Thoracic aorta (tissue), 2 donors: ENCODE measurements around the gene AFTPH. TPM values are rescaled to one million over a fixed set of nuclear protein-coding genes. Genes with fewer than 3 reads are reported as not detected.

Experiments
- ATAC-seq: fragments of 150-250 bp; one replicate; pipeline ENCODE4 v1.8.0; 2017; ENCODE audit warnings: low read depth; ENCODE audit not compliant: insufficient number of reproducible peaks, low FRiP score
- DNase-seq: peaks from one replicate; pipeline ENCODE4 v3.0.0-alpha.2; 2020; ENCODE audit warnings: low spot score
- H3K27ac ChIP-seq, 2 donors: fragments of 200-600 bp; sonication (generic); 1 replicate in 1 of 2; 2 replicates in 1 of 2; pipeline ENCODE4 v1.5.1; 2016; ENCODE audit warnings: mild to moderate bottlenecking in 2 of 2, moderate library complexity in 2 of 2
- H3K27me3 ChIP-seq: fragments of 200-600 bp; sonication (generic); replicated peaks from 2 replicates; pipeline ENCODE4 v1.6.0; 2016; ENCODE audit warnings: mild to moderate bottlenecking; ENCODE audit not compliant: insufficient read depth
- H3K36me3 ChIP-seq: fragments of 200-600 bp; sonication (generic); one replicate; pipeline ENCODE4 v1.5.1; 2016
- H3K4me1 ChIP-seq, 2 donors: fragments of 200-600 bp; sonication (generic); 1 replicate in 1 of 2; 2 replicates in 1 of 2; pipeline versions ENCODE4 v1.5.1 to v1.6.0; 2016; ENCODE audit warnings: low read depth in 2 of 2, mild to moderate bottlenecking in 1 of 2; ENCODE audit not compliant: control insufficient read depth in 1 of 2
- H3K4me3 ChIP-seq: fragments of 200-600 bp; sonication (generic); 2 replicates; pipeline ENCODE4 v1.5.1; 2016; ENCODE audit warnings: mild to moderate bottlenecking
- H3K9me3 ChIP-seq: fragments of 200-600 bp; sonication (generic); 2 replicates; pipeline ENCODE4 v1.5.1; 2016
- total RNA-seq, 2 donors: library from RNA; depleted of rRNA; stranded (reverse); fragments of >200 nt; gene quantifications; one replicate each; pipeline versions ENCODE4 v1.1.0 to v1.2.3, GENCODE V29; 2016
- TF ChIP-seq, protein P1 (sequence below): fragments of 200-600 bp; sonication (generic); IDR thresholded peaks from one replicate; pipeline ENCODE4 v1.5.1; 2019; ENCODE audit warnings: antibody characterized with exemption

The AFTPH gene
- total RNA-seq, 2 donors from 2014 or later: 27.3 to 32.1 TPM

DNA sequence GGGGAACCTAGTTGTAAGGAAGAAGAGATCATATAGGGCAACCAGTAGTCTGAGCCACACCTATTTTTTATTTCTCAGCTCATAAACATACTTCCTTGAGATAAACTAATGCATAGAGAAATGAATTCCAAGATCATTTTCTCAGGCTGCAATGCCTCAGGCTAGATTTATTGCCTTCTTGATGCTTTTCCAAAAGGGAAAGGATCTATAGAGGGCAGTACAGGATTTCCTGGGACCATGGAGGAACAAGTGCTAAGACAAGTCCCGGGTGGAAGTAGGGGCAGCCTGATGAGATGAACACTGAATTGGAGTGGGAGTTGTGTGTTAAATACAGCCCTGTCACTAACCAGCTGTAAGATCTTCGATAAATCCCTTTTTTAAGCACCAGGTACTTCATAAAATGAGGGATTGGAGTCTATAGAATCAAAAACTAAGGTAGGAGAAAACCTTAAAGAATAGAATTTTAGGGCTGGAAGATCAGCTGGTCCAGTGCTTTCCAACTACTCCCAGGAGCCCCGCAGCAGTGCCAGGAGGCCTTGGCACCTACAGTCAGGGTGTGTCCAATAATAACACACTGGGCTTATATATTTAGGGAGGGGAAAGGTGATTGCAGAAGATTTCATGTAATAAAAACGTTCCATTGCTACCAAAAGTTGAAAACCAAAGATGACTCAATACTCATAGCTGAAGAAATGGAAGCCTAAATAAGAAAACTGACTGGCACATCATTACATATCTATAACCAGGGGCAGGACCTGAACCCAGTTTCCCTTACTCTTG lies 71.5 kb downstream of the AFTPH start:
- Histone ChIP-seq H3K36me3 (peaks cover 11% of the 10 kb centered on the region), H3K4me1 (peaks cover 3 to 25% of the 10 kb centered on the region in 2 donors), H3K27me3 (no peaks in the 10 kb centered on the region), H3K4me3 (no peak overlapping the region), H3K9me3 (no peaks in the 10 kb centered on the region), H3K27ac (no peak overlapping the region)
- ATAC-seq: no peak
- DNase-seq: no peak
- TF ChIP-seq, protein P1, sequence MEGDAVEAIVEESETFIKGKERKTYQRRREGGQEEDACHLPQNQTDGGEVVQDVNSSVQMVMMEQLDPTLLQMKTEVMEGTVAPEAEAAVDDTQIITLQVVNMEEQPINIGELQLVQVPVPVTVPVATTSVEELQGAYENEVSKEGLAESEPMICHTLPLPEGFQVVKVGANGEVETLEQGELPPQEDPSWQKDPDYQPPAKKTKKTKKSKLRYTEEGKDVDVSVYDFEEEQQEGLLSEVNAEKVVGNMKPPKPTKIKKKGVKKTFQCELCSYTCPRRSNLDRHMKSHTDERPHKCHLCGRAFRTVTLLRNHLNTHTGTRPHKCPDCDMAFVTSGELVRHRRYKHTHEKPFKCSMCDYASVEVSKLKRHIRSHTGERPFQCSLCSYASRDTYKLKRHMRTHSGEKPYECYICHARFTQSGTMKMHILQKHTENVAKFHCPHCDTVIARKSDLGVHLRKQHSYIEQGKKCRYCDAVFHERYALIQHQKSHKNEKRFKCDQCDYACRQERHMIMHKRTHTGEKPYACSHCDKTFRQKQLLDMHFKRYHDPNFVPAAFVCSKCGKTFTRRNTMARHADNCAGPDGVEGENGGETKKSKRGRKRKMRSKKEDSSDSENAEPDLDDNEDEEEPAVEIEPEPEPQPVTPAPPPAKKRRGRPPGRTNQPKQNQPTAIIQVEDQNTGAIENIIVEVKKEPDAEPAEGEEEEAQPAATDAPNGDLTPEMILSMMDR: no peak

DNA sequence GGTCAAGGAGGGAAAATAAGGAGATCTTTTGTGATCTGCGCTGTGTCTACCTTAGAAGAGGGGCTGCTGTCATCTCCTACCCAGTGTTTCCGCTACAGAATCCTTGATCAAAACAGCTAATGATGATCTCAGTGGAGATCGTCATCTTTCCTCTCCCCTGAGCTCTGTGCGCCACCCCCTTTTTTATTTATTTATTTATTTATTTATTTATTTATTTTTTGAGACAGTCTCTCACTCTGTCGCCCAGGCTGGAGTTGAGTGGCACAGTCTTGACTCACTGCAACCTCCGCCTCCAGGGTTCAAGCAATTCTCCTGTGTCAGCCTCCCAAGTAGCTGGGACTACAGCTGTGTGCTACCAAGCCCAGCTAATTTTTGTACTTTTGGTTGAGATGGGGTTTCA lies 74.1 kb downstream of the AFTPH start:
- H3K4me3 ChIP-seq: no peak overlapping the region
- ATAC-seq: no peak

DNA sequence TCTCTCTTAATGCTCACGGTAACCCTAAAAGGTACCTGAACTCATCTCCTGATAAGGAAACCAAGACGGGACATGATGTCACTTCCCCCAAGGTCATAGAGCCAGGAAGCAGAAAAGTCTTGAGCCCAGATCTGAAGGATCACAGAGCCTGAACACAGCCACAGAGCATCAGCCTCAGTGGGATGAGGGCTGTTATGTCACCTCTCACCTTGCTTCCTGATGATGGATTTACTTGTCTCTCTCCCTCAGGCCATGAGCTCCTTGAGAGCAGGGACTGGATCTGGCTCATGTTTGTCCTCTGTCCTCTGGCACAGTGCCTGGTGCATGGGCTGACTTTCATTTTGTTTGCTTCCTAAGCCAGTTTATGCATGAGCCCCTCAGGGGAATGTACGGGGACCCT lies 75.3 kb downstream of the AFTPH start:
- Histone ChIP-seq H3K36me3 (no peaks in the 10 kb centered on the region), H3K27me3 (no peaks in the 10 kb centered on the region), H3K4me3 (no peak overlapping the region), H3K9me3 (no peaks in the 10 kb centered on the region), H3K4me1 (peaks cover 3 to 22% of the 10 kb centered on the region in 2 donors), H3K27ac (no peak overlapping the region)
- ATAC-seq (no peak), DNase-seq (no peak)
- TF ChIP-seq, protein P1: no peak

More for the DNA sequence above, 74.1 kb downstream of the AFTPH start:
- no peak for DNase-seq
- Histone ChIP-seq H3K27ac (no peak overlapping the region), H3K36me3 (no peaks in the 10 kb centered on the region), H3K27me3 (no peaks in the 10 kb centered on the region), H3K9me3 (no peaks in the 10 kb centered on the region), H3K4me1 (peaks cover 3 to 25% of the 10 kb centered on the region in 2 donors)
- TF ChIP-seq, protein P1: no peak

DNA sequence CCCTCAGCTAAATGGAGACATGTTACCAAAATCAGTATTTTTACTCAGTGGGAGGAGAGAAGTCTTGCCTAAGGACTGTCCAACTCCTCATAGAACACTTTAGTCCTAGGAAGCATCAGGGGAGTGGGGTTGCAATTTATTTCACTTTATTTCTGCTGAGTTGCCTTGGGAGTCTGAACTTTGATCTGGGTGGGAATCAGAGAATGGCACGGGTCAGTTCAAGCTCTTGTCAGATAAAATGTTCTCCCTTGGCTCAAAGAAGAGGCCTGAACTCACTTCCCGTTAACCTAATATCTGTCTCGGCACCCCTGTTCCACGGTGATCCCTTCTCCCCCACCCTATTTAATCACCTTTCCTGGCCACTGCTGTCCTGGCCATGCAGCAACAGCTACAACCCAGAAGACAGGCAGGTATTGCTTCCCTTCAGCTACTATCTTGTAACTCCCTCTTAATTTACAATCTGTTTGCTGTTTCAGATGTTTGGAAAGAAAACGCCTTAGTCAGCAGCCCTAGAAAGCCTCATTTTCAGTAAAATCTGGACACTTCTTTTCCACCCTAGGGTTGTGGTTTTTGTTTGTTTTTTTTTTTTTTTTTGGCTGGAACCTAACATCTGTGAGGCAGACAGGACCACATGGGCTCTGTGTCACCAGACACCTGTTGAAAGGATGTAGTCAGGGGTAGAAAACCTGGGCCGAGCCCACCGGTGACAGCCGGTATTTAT lies 77.1 kb downstream of the AFTPH start:
- DNase-seq: no peak
- no peaks in the 10 kb centered on the region for H3K36me3 ChIP-seq
- ATAC-seq: no peak
- no peak overlapping the region for H3K27ac ChIP-seq
- H3K4me1 ChIP-seq: peaks cover 5 to 15% of the 10 kb centered on the region in 2 donors
- TF ChIP-seq, protein P1: no peak
- no peak overlapping the region for H3K4me3 ChIP-seq
- no peaks in the 10 kb centered on the region for H3K27me3 ChIP-seq
- no peaks in the 10 kb centered on the region for H3K9me3 ChIP-seq

DNA sequence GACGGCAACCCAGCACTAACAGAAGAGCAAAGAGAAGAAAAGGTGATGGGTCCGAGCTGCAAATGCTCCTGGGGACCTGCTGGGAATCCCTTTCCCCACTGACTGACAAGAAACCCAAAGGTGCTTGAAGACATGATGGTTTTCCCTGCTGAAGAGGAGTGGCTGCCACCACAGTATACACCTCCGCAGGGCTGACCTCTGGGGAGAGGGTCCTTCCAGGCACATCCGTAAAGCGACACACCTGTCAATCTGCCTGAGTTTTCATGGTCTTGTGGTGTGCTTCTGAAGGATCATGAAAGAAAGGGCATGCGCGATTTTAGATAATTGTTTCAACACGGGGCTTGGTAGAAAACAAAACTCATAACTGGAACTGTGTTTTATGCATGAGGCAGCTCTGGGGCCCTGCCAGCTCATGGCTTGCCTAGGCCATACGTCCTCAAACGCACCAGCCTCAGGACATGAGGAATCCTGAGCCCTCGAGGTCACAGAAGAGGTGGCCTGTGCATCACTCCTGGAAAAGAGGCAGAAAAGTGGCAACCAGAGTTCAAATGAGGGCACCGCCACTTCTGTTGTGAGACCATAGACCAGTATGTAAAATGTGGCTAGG lies 77.8 kb downstream of the AFTPH start:
- Histone ChIP-seq H3K4me1 (peaks cover 5 to 10% of the 10 kb centered on the region in 2 donors), H3K36me3 (no peaks in the 10 kb centered on the region), H3K27ac (no peak overlapping the region), H3K4me3 (no peak overlapping the region), H3K27me3 (no peaks in the 10 kb centered on the region), H3K9me3 (no peaks in the 10 kb centered on the region)
- TF ChIP-seq, protein P1: no peak
- ATAC-seq (no peak), DNase-seq (no peak)
